Sigmoid colon (tissue), 7 donors: ENCODE data around the gene SDK1. TPM values are rescaled to one million over a fixed set of nuclear protein-coding genes. Genes with fewer than 3 reads are reported as not detected.
A peak's percentile ranks its signal among the peaks of the same experiment; 100 is the strongest.

Experiments
- DNase-seq: peaks from one replicate; pipeline ENCODE4 v3.0.0-alpha.2; 2019
- H3K27ac ChIP-seq, 4 donors: fragments of 200-600 bp; sonication (generic); one replicate each; pipeline ENCODE4 v1.5.1; 2016 to 2019; ENCODE audit warnings: mild to moderate bottlenecking in 1 of 4
- H3K27me3 ChIP-seq, 3 donors: fragments of 200-600 bp; sonication (generic); one replicate each; pipeline ENCODE4 v1.5.1; 2019; ENCODE audit warnings: mild to moderate bottlenecking in 1 of 3
- H3K36me3 ChIP-seq, 4 donors: fragments of 200-600 bp; sonication (generic); one replicate each; pipeline ENCODE4 v1.5.1; 2016 to 2019
- H3K4me1 ChIP-seq, 4 donors: fragments of 200-600 bp; sonication (generic); one replicate each; pipeline ENCODE4 v1.5.1; 2017 to 2019
- H3K4me3 ChIP-seq, 4 donors: fragments of 200-600 bp; sonication (generic); one replicate each; pipeline ENCODE4 v1.5.1; 2017 to 2019; ENCODE audit warnings: mild to moderate bottlenecking in 2 of 4, moderate library complexity in 1 of 4
- H3K9me3 ChIP-seq, 4 donors: fragments of 200-600 bp in 3 of 4; sonication (generic) in 3 of 4; one replicate each; pipeline versions ENCODE4 v1.5.1 to v1.6.1; 2013 to 2019
- CTCF ChIP-seq, 4 experiments: fragments of 450-650 bp in 3 of 4; fragments of 200-600 bp in 1 of 4; IDR thresholded peaks; one replicate each; pipeline ENCODE4 v1.5.1; 2016 to 2019; ENCODE audit warnings: antibody characterized with exemption in 4 of 4, mild to moderate bottlenecking in 3 of 4, moderate library complexity in 2 of 4
- EP300 ChIP-seq, 4 donors: sonication (generic); formaldehyde crosslinking; IDR thresholded peaks; one replicate each; pipeline ENCODE4 v1.6.1; 2017; ENCODE audit warnings: antibody characterized with exemption in 4 of 4
- POLR2A ChIP-seq, 2 donors: fragments of 450-650 bp; IDR thresholded peaks; one replicate each; pipeline ENCODE4 v1.6.1; 2016; ENCODE audit warnings: antibody characterized with exemption in 2 of 2, mild to moderate bottlenecking in 2 of 2, moderate library complexity in 2 of 2
- POLR2AphosphoS5 ChIP-seq, 4 donors: sonication (generic); formaldehyde crosslinking; IDR thresholded peaks; one replicate each; pipeline ENCODE4 v1.6.1; 2017; ENCODE audit warnings: antibody characterized with exemption in 4 of 4
- WGBS, 2 donors: extraction: QIAGEN DNeasy Blood & Tissue Kit; methylation state at CpG; one replicate each; pipeline ENCODE4 v1.1.7; 2013; 5-methylcytosine and 5-hydroxymethylcytosine counted together
- intact Hi-C: fragments of 100-400 bp; cut with DNase I; formaldehyde crosslinking; loops from one replicate; pipeline ENCODE4 v1.15.1; 2023
- polyA plus RNA-seq, 3 donors: library from polyadenylated mRNA; stranded (reverse); fragments of 200-250 nt; gene quantifications; one replicate each; pipeline ENCODE4 v1.2.3, GENCODE V29; 2013
- total RNA-seq, 4 donors: library from RNA; depleted of rRNA; stranded (reverse); fragments of >200 nt; gene quantifications; one replicate each; pipeline ENCODE4 v1.1.0, GENCODE V29; 2016
- donor health status: healthy with polysubstance abuse.
- donor health status: Bipolar disorder and iron deficiency.
- donor health status: healthy.

The SDK1 gene
- total and polyA plus RNA-seq, 7 donors: under 0.01 to 23.0 (median 10.0) TPM; not detected in 1

GRCh38 chr7:3882782-3883181 lies 581.7 kb downstream of the SDK1 start:
- Histone ChIP-seq H3K27me3 (no peaks in the 10 kb centered on the region), H3K36me3 (no peaks in the 10 kb centered on the region), H3K27ac (no peak overlapping the region), H3K4me3 (no peak overlapping the region), H3K4me1 (no peaks in the 10 kb centered on the region), H3K9me3 (no peaks in the 10 kb centered on the region)
- intact Hi-C loops: no loop called here
- no peak for DNase-seq
- 84 to 88% methylated on average over 5 of the region's 5 CpGs for WGBS, 2 donors
- TF ChIP-seq CTCF (IDR thresholded peaks at IDR 0.05): no peak
- no peak for TF ChIP-seq POLR2AphosphoS5 (IDR thresholded peaks at IDR 0.05)
- no peak for TF ChIP-seq EP300 (IDR thresholded peaks at IDR 0.05)

- no peak for DNase-seq
- 92 to 96% methylated on average over 6 of the region's 6 CpGs for WGBS, 2 donors
- no peaks in the 10 kb centered on the region for H3K36me3 ChIP-seq
- no peaks in the 10 kb centered on the region for H3K9me3 ChIP-seq
- no peaks in the 10 kb centered on the region for H3K4me1 ChIP-seq
- no peak overlapping the region for H3K4me3 ChIP-seq
- no peak overlapping the region for H3K27ac ChIP-seq
- no peaks in the 10 kb centered on the region for H3K27me3 ChIP-seq
- TF ChIP-seq POLR2AphosphoS5 (IDR thresholded peaks at IDR 0.05) (no peak), EP300 (IDR thresholded peaks at IDR 0.05) (no peak), CTCF (IDR thresholded peaks at IDR 0.05) (no peak), POLR2A (IDR thresholded peaks at IDR 0.05) (no peak)
- intact Hi-C loops: no loop called here
Observed at GRCh38 chr7:3884543-3884942, 583.5 kb downstream of the SDK1 start.

- H3K27me3 ChIP-seq: no peaks in the 10 kb centered on the region
- no peak overlapping the region for H3K4me3 ChIP-seq
- H3K9me3 ChIP-seq: no peaks in the 10 kb centered on the region
- WGBS, 2 donors: 81 to 82% methylated on average over 4 of the region's 4 CpGs
- intact Hi-C loops: no loop called here
- no peak overlapping the region for H3K27ac ChIP-seq
- DNase-seq: no peak
- peaks cover 0 to 2% (median 0%) of the 10 kb centered on the region in 4 donors for H3K4me1 ChIP-seq
- TF ChIP-seq EP300 (IDR thresholded peaks at IDR 0.05): no peak
- no peak for TF ChIP-seq CTCF (IDR thresholded peaks at IDR 0.05)
- no peak for TF ChIP-seq POLR2AphosphoS5 (IDR thresholded peaks at IDR 0.05)
- TF ChIP-seq POLR2A (IDR thresholded peaks at IDR 0.05): no peak
- no peaks in the 10 kb centered on the region for H3K36me3 ChIP-seq
Observed at GRCh38 chr7:3887096-3887690, 586.1 kb downstream of the SDK1 start.

GRCh38 chr7:3888096-3888495 lies 587.0 kb downstream of the SDK1 start:
- Histone ChIP-seq H3K4me1 (peaks cover 0 to 11% (median 0%) of the 10 kb centered on the region in 4 donors), H3K36me3 (no peaks in the 10 kb centered on the region), H3K27me3 (no peaks in the 10 kb centered on the region), H3K9me3 (no peaks in the 10 kb centered on the region), H3K4me3 (no peak overlapping the region), H3K27ac (peak overlapping the region in 1 of 4 donors; percentile 10)
- 85 to 89% methylated on average over 8 of the region's 8 CpGs for WGBS, 2 donors
- intact Hi-C loops: no loop called here
- TF ChIP-seq EP300 (IDR thresholded peaks at IDR 0.05) (no peak), POLR2A (IDR thresholded peaks at IDR 0.05) (no peak), POLR2AphosphoS5 (IDR thresholded peaks at IDR 0.05) (peak in 1 of 4 donors; percentile 16), CTCF (IDR thresholded peaks at IDR 0.05) (no peak)
- DNase-seq: no peak

DNA sequence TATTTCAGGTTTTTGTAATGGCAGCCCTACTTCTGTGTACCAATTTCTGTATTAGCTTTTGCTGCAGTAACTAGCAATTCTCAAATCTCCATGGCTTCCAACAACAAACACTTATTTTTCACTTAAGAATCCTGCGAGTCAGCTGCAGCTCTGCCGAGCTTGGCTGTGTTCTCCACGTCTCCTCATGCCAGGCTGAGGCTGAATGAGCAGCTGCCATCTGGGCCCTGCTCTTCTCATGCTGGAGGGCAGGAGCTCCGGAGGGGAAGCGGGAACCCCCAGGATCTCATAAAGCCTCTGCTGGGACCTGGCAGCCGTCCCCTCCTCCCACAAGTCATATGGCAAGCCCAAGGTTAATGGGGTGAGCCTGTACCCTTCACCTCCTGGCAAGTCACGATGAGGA lies 591.1 kb downstream of the SDK1 start:
- Histone ChIP-seq H3K27ac (no peak overlapping the region), H3K9me3 (no peaks in the 10 kb centered on the region), H3K36me3 (no peaks in the 10 kb centered on the region), H3K27me3 (no peaks in the 10 kb centered on the region), H3K4me1 (peaks cover 0 to 20% (median 4%) of the 10 kb centered on the region in 4 donors), H3K4me3 (no peak overlapping the region)
- WGBS, 2 donors: 85 to 86% methylated on average over 7 of the region's 7 CpGs
- TF ChIP-seq POLR2AphosphoS5 (IDR thresholded peaks at IDR 0.05) (no peak), CTCF (IDR thresholded peaks at IDR 0.05) (no peak), EP300 (IDR thresholded peaks at IDR 0.05) (no peak), POLR2A (IDR thresholded peaks at IDR 0.05) (no peak)
- intact Hi-C loops: no loop called here
- DNase-seq: no peak
